Stimulated activated CD8-positive, alpha-beta memory T cell treated with anti-CD3 and anti-CD28 coated beads, Interleukin-12 subunit alpha, Interleukin-12 subunit beta, amount 100 ng/mL, for 24 hours (primary cell): ENCODE measurements around the gene CCDC144A.
"Not testable (repeated sequence)": the region's sequence is repeated elsewhere in the genome, so short reads cannot be mapped to it uniquely, and the experiment has no call there.

ENCODE experiments used
- DNase-seq: peaks from one replicate; pipeline ENCODE4 v3.0.0-alpha.2; 2020; ENCODE audit errors: extremely low read depth

CCDC144A gene

GRCh38 chr17:16689731-16690281 is at the start of gene CCDC144A:
TSS of gene CCDC144A (plus strand) at chr17:16690241. CDS start at chr17:16690401, 160 bp downstream.
- DNase-seq: peak; percentile 8

- no peak for DNase-seq
Observed at GRCh38 chr17:16649585-16649984, 40.5 kb upstream of the CCDC144A start.

- no peak for DNase-seq
Observed at GRCh38 chr17:16652252-16652651, 37.8 kb upstream of the CCDC144A start.

GRCh38 chr17:16652847-16653366 is 37.1 kb upstream of the CCDC144A start:
- no peak for DNase-seq

GRCh38 chr17:16653367-16654041 is 36.5 kb upstream of the CCDC144A start, which contains the start of gene ZNF624:
TSS of gene ZNF624 (minus strand) at chr17:16653850.
- DNase-seq: peak; percentile 73

- DNase-seq: no peak
Observed at GRCh38 chr17:16661217-16661616, 28.8 kb upstream of the CCDC144A start.

GRCh38 chr17:16662936-16663335 is 27.1 kb upstream of the CCDC144A start:
- DNase-seq: no peak

GRCh38 chr17:16666553-16666906 is 23.5 kb upstream of the CCDC144A start:
- DNase-seq: not testable (repeated sequence)

- DNase-seq: not testable (repeated sequence)
Observed at GRCh38 chr17:16666907-16667636, 23.0 kb upstream of the CCDC144A start.

GRCh38 chr17:16676676-16677268 is 13.3 kb upstream of the CCDC144A start:
- DNase-seq: no peak

GRCh38 chr17:16683290-16684138 is 6.5 kb upstream of the CCDC144A start:
- DNase-seq: not testable (repeated sequence)

- DNase-seq: not testable (repeated sequence)
Observed at GRCh38 chr17:16686019-16686418, 4.0 kb upstream of the CCDC144A start.

- not testable (repeated sequence) for DNase-seq
Observed at GRCh38 chr17:16687151-16687550, 2.9 kb upstream of the CCDC144A start.

GRCh38 chr17:16690447-16690846 is 406 bp downstream of the CCDC144A start:
- DNase-seq: not testable (repeated sequence)

GRCh38 chr17:16697603-16698002 is 7.6 kb downstream of the CCDC144A start:
- not testable (repeated sequence) for DNase-seq

GRCh38 chr17:16745492-16746203 is 55.6 kb downstream of the CCDC144A start:
- DNase-seq: not testable (repeated sequence)

GRCh38 chr17:16746571-16746970 is 56.5 kb downstream of the CCDC144A start:
- DNase-seq: not testable (repeated sequence)

- not testable (repeated sequence) for DNase-seq
Observed at GRCh38 chr17:16750515-16750914, 60.5 kb downstream of the CCDC144A start.

- DNase-seq: not testable (repeated sequence)
Observed at GRCh38 chr17:16751224-16751923, 61.3 kb downstream of the CCDC144A start.

- not testable (repeated sequence) for DNase-seq
Observed at GRCh38 chr17:16751924-16752287, 61.9 kb downstream of the CCDC144A start.
